Vagina (tissue), 2 donors: ENCODE results near the gene SGPP2. TPM values are rescaled to one million over a fixed set of nuclear protein-coding genes. Genes with fewer than 3 reads are reported as not detected.
"Not testable (repeated sequence)": the region's sequence is repeated elsewhere in the genome, so short reads cannot be mapped to it uniquely, and the experiment has no call there.

ENCODE experiments used
- DNase-seq, 2 donors: peaks; one replicate each; pipeline ENCODE4 v3.0.0-alpha.2; 2017; ENCODE audit errors: extremely low spot score in 2 of 2
- H3K27ac ChIP-seq: fragments of 200-600 bp; sonication (generic); one replicate; pipeline ENCODE4 v1.5.1; 2019
- H3K27me3 ChIP-seq: fragments of 200-600 bp; sonication (generic); one replicate; pipeline ENCODE4 v1.5.1; 2019
- H3K36me3 ChIP-seq, 2 donors: fragments of 200-600 bp; sonication (generic); one replicate each; pipeline ENCODE4 v1.5.1; 2017 to 2019
- H3K4me1 ChIP-seq: fragments of 200-600 bp; sonication (generic); one replicate; pipeline ENCODE4 v1.5.1; 2019
- H3K4me3 ChIP-seq, 2 donors: fragments of 200-600 bp; sonication (generic); 1 replicate in 1 of 2; 2 replicates in 1 of 2; pipeline ENCODE4 v1.5.1; 2016 to 2019
- H3K9me3 ChIP-seq: fragments of 200-600 bp; sonication (generic); one replicate; pipeline ENCODE4 v1.5.1; 2019
- POLR2A ChIP-seq, 2 donors: fragments of 450-650 bp; IDR thresholded peaks; one replicate each; pipeline ENCODE4 v1.6.1; 2017; ENCODE audit warnings: antibody characterized with exemption in 2 of 2, mild to moderate bottlenecking in 2 of 2, moderate library complexity in 2 of 2
- POLR2AphosphoS5 ChIP-seq, 2 donors: sonication (generic); formaldehyde crosslinking; IDR thresholded peaks; one replicate each; pipeline ENCODE4 v1.9.0; 2017; ENCODE audit warnings: antibody characterized with exemption in 2 of 2, mild to moderate bottlenecking in 2 of 2, low read depth in 1 of 2; ENCODE audit not compliant: insufficient read depth in 1 of 2
- intact Hi-C: fragments of 100-400 bp; cut with DNase I; formaldehyde crosslinking; loops from one replicate; pipeline ENCODE4 v1.15.1; 2023
- total RNA-seq: library from RNA; depleted of rRNA; stranded (reverse); fragments of >200 nt; gene quantifications from one replicate; pipeline ENCODE4 v1.2.3, GENCODE V29; 2016
- TF ChIP-seq, protein P1 (sequence below), 3 experiments: fragments of 450-650 bp in 2 of 3; fragments of 200-600 bp in 1 of 3; sonication (generic) in 1 of 3; IDR thresholded peaks; one replicate each; pipeline ENCODE4 v1.5.1; 2017 to 2019; ENCODE audit warnings: antibody characterized with exemption in 3 of 3, mild to moderate bottlenecking in 2 of 3, moderate library complexity in 2 of 3

The SGPP2 gene
- total RNA-seq, 1 donor from 2014 or later = 24.8 TPM

DNA sequence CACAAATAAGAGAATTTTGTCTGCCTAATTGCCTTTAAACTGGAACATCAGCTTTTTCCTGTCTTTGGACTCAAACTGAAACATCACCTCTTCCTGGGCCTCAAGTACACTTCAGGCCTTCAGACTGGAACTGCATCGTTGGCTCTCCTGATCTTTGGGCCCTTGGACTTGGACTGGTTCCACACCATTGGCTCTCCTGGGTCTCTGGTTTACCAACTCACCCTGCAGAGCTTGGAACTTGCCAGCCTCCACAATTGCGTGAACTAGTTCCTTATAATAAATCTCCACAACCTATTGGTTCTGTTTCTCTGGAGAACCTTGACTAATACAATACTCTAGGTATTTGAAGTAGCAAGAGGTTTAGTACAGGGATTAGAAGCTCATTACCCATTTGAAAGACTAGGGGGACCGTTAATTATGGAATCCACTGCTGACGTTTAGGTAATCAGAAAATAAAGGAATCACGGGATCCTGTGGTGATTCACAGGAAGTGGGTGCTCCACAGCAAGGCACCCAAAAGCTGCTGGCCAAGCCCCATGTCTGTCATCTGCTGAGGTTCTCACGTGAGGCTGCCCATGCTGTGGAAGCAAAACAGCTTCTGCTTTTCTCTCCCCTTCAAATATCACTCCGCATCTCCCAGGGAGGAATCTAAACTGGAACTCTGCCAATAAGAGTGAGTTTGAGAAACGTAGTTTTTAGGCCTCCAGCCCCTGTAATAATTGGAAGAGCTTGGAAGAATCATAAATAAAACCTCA, 20.0 kb upstream of the SGPP2 start:
- Histone ChIP-seq H3K27me3 (no peaks in the 10 kb centered on the region), H3K36me3 (no peaks in the 10 kb centered on the region), H3K27ac (no peak overlapping the region), H3K4me1 (no peaks in the 10 kb centered on the region), H3K4me3 (no peak overlapping the region), H3K9me3 (no peaks in the 10 kb centered on the region)
- DNase-seq = no peak
- TF ChIP-seq POLR2AphosphoS5 (IDR thresholded peaks at IDR 0.05; ENCODE audit: insufficient read depth in 1 of 2, low read depth in 1 of 2) = no peak
- TF ChIP-seq, protein P1, sequence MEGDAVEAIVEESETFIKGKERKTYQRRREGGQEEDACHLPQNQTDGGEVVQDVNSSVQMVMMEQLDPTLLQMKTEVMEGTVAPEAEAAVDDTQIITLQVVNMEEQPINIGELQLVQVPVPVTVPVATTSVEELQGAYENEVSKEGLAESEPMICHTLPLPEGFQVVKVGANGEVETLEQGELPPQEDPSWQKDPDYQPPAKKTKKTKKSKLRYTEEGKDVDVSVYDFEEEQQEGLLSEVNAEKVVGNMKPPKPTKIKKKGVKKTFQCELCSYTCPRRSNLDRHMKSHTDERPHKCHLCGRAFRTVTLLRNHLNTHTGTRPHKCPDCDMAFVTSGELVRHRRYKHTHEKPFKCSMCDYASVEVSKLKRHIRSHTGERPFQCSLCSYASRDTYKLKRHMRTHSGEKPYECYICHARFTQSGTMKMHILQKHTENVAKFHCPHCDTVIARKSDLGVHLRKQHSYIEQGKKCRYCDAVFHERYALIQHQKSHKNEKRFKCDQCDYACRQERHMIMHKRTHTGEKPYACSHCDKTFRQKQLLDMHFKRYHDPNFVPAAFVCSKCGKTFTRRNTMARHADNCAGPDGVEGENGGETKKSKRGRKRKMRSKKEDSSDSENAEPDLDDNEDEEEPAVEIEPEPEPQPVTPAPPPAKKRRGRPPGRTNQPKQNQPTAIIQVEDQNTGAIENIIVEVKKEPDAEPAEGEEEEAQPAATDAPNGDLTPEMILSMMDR (IDR thresholded peaks at IDR 0.05) = no peak
- no peak for TF ChIP-seq POLR2A (IDR thresholded peaks at IDR 0.05)
- intact Hi-C loops = no loop called here

GRCh38 chr2:222408684-222409083, 15.7 kb upstream of the SGPP2 start:
- TF ChIP-seq POLR2A (IDR thresholded peaks at IDR 0.05) = no peak
- TF ChIP-seq POLR2AphosphoS5 (IDR thresholded peaks at IDR 0.05; ENCODE audit: insufficient read depth in 1 of 2, low read depth in 1 of 2) = peak in 1 of 2 donors; percentile 39
- no peak for DNase-seq
- intact Hi-C loops = no loop called here
- Histone ChIP-seq H3K27ac (no peak overlapping the region), H3K27me3 (no peaks in the 10 kb centered on the region), H3K4me1 (no peaks in the 10 kb centered on the region), H3K9me3 (no peaks in the 10 kb centered on the region), H3K36me3 (no peaks in the 10 kb centered on the region), H3K4me3 (no peak overlapping the region)

GRCh38 chr2:222410534-222410933, 13.8 kb upstream of the SGPP2 start:
- no peaks in the 10 kb centered on the region for H3K27me3 ChIP-seq
- TF ChIP-seq POLR2AphosphoS5 (IDR thresholded peaks at IDR 0.05; ENCODE audit: insufficient read depth in 1 of 2, low read depth in 1 of 2) = no peak
- TF ChIP-seq, protein P1 (IDR thresholded peaks at IDR 0.05) = no peak
- TF ChIP-seq POLR2A (IDR thresholded peaks at IDR 0.05) = no peak
- H3K27ac ChIP-seq = no peak overlapping the region

DNA sequence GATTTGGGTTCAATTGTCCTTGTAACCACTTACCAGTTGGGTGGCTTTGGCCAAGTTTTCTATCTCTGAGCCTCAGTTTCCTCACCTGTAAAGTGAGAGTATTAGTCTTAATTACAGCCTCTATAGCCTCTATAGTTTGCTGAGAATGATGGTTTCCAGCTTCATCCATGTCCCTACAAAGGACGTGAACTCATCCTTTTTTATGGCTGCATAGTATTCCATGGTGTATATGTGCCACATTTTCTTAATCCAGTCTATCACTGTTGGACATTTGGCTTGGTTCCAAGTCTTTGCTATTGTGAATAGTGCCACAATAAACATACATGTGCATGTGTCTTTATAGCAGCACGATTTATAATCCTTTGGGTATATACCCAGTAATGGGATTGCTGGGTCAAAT, 12.0 kb upstream of the SGPP2 start:
- H3K9me3 ChIP-seq, H3K4me3 ChIP-seq, DNase-seq, H3K27ac ChIP-seq, H3K27me3 ChIP-seq, intact Hi-C loops, H3K4me1 ChIP-seq, H3K36me3 ChIP-seq: not testable (repeated sequence)

More at GRCh38 chr2:222410534-222410933, 13.8 kb upstream of the SGPP2 start:
- no peaks in the 10 kb centered on the region for H3K4me1 ChIP-seq
- no peaks in the 10 kb centered on the region for H3K9me3 ChIP-seq
- no peak overlapping the region for H3K4me3 ChIP-seq
- no peaks in the 10 kb centered on the region for H3K36me3 ChIP-seq
- intact Hi-C loops = no loop called here
- no peak for DNase-seq

DNA sequence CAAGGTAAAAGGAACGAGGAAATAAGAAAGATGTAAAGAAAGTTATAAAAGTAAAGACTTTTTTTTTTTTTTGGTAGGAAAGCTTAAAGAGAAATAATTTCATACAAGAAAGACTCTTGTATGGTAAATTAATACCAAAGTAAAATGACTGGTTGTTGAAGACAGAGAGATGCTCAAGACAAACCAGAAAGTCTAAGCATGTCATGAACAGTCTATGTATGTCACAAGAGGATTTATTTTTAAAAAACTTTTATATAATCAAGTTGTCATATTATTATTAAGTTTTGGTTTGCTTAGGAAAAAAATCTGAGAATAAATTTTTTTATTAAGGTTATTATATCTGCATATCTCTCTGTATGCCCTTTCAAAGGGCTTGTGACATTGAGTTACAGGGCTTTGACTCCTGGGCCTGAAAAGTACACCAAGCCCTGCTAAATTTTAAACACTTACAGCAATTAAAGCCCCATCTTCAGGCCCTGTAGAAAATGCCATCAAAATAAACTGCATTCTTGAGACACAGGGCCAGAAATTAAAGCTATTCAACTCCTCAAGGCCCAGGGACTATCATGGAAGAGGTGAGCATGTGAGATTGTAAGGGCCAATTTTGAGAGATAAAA, 10.9 kb upstream of the SGPP2 start:
- DNase-seq = no peak
- TF ChIP-seq POLR2A (IDR thresholded peaks at IDR 0.05) (no peak), POLR2AphosphoS5 (IDR thresholded peaks at IDR 0.05; ENCODE audit: insufficient read depth in 1 of 2, low read depth in 1 of 2) (no peak)
- TF ChIP-seq, protein P1 (IDR thresholded peaks at IDR 0.05) = no peak
- Histone ChIP-seq H3K9me3 (no peaks in the 10 kb centered on the region), H3K4me1 (no peaks in the 10 kb centered on the region), H3K36me3 (no peaks in the 10 kb centered on the region), H3K27ac (no peak overlapping the region), H3K4me3 (no peak overlapping the region), H3K27me3 (no peaks in the 10 kb centered on the region)
- intact Hi-C loops = no loop called here

DNA sequence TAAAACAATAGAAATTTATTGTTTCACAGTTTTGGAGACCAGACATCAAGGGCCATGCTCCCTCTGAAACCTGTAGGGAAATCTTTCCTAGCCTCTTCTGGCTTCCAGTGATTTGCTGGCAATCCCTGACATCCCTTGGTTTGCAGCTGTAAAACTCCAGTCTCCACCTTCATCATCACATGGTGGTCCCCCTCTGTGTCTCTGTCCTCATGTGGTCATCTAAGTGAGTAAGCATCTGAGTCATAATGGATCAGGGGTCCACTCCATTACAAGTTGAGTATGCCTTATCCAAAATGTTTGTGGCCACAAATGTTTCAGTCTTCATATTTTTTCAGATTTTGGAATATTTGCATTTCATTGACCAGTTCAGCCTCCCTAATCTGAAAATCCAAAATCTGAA, 5.6 kb upstream of the SGPP2 start:
- no peaks in the 10 kb centered on the region for H3K9me3 ChIP-seq
- intact Hi-C loops = no loop called here

More for the DNA sequence above, 5.6 kb upstream of the SGPP2 start:
- DNase-seq = no peak
- H3K27me3 ChIP-seq = no peaks in the 10 kb centered on the region
- H3K4me1 ChIP-seq = no peaks in the 10 kb centered on the region
- no peak overlapping the region for H3K4me3 ChIP-seq
- no peaks in the 10 kb centered on the region for H3K36me3 ChIP-seq
- TF ChIP-seq POLR2A (IDR thresholded peaks at IDR 0.05) (no peak), POLR2AphosphoS5 (IDR thresholded peaks at IDR 0.05; ENCODE audit: insufficient read depth in 1 of 2, low read depth in 1 of 2) (no peak)
- TF ChIP-seq, protein P1 (IDR thresholded peaks at IDR 0.05) = no peak
- no peak overlapping the region for H3K27ac ChIP-seq
